Tibial nerve (tissue), 3 donors: Measurements from ENCODE around the gene NTNG1.

Experiments
- POLR2A ChIP-seq, 2 donors: fragments of 450-650 bp; IDR thresholded peaks; one replicate each; pipeline ENCODE4 v1.6.1; 2017; ENCODE audit warnings: antibody characterized with exemption in 2 of 2, mild to moderate bottlenecking in 2 of 2, moderate library complexity in 2 of 2
- TF ChIP-seq, protein P1 (sequence below), 5 experiments: fragments of 200-600 bp in 3 of 5; fragments of 450-650 bp in 2 of 5; sonication (generic) in 3 of 5; IDR thresholded peaks; one replicate each; pipeline ENCODE4 v1.5.1; 2016 to 2019; ENCODE audit warnings: antibody characterized with exemption in 5 of 5, mild to moderate bottlenecking in 3 of 5, moderate library complexity in 2 of 5

DNA sequence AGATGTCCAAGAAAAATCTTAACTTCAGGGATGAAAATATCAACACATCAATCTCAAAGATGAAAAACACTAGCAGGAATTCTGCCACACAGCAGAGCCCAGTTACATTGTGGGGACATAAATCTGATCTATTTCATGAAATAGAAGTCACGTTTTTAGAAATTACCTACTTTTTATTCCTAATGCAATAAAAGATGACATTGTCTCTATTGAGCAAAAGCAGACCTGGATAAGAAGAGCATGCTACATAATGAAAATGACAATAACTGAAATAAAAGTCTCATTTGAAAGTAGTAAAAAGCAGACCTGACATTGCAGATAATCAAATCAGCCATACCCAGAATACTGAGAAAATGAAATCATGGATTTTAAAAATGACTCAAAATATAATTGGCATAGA lies 156.8 kb downstream of the NTNG1 start:
- TF ChIP-seq, protein P1, sequence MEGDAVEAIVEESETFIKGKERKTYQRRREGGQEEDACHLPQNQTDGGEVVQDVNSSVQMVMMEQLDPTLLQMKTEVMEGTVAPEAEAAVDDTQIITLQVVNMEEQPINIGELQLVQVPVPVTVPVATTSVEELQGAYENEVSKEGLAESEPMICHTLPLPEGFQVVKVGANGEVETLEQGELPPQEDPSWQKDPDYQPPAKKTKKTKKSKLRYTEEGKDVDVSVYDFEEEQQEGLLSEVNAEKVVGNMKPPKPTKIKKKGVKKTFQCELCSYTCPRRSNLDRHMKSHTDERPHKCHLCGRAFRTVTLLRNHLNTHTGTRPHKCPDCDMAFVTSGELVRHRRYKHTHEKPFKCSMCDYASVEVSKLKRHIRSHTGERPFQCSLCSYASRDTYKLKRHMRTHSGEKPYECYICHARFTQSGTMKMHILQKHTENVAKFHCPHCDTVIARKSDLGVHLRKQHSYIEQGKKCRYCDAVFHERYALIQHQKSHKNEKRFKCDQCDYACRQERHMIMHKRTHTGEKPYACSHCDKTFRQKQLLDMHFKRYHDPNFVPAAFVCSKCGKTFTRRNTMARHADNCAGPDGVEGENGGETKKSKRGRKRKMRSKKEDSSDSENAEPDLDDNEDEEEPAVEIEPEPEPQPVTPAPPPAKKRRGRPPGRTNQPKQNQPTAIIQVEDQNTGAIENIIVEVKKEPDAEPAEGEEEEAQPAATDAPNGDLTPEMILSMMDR (IDR thresholded peaks at IDR 0.05): no peak
- TF ChIP-seq POLR2A (IDR thresholded peaks at IDR 0.05): no peak
